Cerebellar nuclear complex (tissue), 1 donor: ENCODE measurements around the gene FAM53A.
"Not testable (repeated sequence)": the region's sequence is repeated elsewhere in the genome, so short reads cannot be mapped to it uniquely, and the experiment has no call there.

Experiments
- DNase-seq, 2 experiments: peaks; one replicate each; lab custom pipeline; 2025; lab: John Stamatoyannopoulos, UW

FAM53A gene

DNA sequence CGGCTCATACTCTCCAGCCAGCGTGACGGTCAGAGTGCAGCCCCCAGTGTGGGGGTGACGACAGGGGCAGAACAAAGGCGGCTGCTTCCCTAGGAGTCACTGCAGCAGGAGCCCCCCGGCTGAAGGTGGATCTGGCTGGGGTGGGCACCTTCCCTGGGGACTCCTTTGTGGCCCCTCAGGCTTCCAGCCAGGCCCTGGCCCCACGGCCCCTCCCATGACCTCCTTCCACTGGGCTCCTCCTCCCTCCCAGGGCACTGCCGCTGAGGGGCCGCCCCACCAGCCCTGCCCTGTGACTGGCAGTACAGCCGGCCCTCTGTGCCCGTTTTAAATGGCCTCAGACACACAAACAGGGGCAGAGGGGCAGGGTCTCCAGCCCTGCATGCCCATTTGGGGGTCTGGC lies 61.9 kb downstream of the FAM53A start:
- no peak for DNase-seq

DNA sequence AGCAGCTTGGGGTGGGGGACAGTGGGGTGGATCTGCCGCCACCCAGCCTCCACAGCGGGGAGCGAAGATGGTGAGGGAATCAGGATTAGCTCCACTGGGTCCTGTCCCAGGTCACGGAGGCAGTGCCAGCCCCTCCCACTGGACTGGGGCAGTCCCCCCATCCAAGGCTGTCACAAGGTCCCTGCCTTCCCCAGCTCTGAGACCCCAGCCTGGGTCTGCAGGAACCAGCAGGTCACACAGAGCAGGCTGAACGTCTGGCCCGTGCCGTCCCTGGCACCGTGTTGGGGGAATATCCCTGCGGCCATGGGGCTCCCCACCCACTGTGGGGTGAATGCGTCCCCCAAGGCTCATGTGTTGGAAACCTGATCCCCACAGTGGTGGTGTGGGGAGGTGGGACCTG lies 62.6 kb downstream of the FAM53A start:
- DNase-seq: no peak

DNA sequence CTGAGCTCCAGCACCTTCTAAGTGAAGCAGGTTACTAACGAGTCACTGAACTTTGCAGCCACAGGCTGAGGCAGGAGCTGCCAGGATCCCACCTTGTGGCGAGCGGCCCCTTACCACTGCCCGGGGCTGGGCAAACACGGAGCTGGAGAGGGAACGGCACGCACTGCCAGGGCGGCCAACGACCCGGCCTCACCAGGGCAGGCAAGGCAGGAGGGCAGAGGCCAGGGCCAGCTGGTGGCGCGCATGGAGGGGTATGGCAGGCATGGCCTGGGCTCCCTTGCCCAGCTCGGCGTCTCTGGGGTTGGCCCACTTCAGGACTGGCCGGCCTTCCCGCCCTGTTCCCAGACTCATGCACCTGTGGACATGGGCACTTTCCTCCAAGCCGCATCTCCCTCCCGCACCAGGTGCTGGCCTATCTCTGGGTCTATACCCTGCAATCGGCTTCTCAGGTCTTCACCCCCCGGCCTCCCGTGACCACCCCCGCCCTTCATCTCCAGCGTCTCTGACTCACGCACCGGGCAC lies 64.9 kb downstream of the FAM53A start:
- no peak for DNase-seq

DNA sequence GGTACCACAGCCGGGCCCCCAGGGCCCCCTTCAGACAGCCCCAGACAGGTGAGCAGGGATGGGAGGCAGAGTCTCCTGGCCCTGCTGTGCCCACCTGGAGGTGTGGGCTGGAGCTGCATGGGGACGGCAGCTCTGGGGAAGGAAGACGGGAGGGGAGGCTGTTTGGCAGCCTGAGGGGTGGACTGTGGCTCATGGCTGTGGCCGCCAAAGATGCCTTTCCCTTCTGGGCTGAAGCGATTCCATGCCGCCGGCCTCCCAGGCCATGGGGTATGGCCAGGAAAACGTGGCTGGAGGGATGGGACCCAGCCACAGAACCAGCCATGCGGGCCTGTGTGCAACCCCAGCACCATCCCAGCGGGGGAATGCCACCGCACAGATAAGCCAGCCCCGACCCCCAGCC lies 65.7 kb downstream of the FAM53A start:
- DNase-seq: no peak

DNA sequence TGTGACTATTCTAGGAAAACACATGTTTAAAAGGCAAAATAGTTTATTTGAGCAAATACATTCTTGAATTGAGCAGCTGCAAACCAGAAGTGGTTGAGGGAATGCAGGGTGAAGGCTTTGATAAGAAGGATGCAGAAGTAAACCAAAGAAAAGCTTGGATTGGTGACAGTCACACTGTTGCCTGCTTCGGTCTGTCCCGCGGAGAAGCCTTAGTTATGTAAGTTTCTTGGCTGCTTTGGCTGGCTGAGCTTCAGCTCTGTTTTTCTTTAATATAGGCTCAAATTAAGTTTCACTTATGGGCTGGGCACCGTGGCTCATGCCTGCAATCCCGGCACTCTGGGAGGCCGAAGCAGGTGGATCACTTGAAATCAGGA lies 67.6 kb downstream of the FAM53A start:
- DNase-seq: no peak

DNA sequence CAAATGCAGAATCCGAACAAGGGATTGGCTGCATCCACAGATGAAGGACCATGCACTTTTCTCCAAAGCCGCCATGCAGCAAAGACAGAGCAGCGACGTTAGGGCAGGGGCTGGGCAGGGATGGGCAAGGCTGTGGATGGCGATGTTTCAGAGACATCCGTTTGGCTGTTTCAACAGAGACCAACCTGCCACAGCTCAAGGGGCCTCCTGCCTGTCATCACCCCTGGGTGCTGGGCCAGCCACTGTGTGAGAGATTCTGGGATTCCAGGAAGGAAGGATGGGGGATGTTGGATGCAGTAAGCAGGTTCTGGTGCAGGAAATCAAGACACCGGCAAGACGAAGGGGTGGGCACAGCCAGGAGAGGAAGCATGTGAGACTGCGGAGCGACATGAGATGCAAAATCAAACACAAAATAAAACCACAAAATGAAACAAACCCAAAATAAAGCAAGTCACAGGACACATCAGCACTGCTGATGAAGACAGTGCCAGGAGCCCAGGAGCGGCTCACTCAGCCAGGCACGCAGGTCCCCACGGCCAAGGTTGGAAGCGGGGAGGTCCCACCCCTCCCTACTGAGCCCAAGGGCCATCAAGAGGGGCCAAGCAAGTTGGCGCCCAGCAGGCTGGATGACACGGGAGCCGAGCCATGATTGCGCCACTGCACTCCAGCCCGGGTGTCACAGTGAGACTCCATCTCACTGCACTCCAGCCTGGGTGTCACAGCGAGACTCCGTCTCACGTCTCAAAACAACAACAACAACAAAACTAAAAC lies 68.1 kb downstream of the FAM53A start:
- DNase-seq: no peak

DNA sequence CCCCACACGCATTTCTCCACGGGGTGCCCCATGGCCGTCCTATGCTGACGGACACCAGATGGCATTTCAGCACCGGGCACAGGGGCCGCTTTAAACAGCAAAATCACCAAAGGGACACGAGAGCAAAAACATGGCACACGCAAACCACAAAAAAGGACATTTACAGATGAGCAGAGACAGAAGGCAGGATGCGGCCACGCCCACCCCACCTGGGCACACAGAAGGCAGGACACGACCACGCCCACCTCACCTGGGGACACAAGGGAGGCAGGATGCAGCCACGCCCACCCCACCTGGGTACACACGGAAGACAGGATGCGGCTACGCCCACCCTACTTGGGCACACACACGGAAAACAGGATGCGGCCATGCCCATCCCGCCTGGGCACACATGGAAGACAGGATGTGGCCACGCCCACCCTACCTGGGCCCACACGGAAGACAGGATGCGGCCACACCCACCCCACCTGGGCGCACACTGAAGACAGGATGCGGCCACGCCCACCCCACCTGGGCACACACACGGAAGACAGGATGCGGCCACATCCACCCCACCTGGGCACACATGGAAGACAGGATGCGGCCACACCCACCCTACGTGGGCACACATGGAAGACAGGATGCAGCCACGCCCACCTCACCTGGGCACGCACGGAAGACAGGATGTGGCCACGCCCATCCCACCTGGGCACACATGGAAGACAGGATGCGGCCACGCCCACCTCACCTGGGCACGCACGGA lies 69.1 kb downstream of the FAM53A start:
- no peak for DNase-seq

DNA sequence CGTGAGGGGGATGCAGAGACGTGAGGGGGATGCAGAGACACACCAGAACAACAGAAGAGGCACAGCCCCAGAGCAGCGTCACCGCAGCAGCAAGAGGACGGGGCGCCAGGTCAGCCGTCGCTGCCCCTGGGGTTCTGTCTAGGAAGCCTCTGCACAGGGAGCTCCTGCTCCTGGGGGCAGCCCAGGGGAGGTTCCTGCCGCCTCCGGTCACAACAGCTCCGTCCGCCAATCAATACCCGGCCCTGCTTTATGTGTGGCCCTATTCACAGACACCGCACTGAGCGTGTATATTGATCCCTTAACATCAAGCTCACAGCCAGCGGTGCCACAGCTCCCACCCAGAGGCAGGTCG lies 69.6 kb downstream of the FAM53A start:
- DNase-seq: no peak

DNA sequence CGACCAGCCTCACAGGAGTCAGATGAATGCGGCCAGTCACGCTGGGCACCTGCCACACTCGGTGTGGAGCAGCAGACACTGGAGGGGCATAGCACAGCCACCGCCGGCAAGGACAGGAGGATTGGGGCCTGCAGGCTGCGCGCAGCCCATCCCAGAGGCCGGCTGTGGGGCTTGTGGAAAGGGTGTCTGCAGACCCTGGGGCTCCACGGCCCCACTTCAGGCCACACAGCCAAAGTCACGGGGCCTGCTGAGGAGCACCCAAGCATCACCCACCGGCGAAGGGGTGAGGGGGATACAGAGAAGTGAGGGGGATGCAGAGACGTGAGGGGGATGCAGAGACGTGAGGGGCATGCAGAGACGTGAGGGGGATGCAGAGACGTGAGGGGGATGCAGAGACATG lies 70.1 kb downstream of the FAM53A start:
- DNase-seq: no peak

DNA sequence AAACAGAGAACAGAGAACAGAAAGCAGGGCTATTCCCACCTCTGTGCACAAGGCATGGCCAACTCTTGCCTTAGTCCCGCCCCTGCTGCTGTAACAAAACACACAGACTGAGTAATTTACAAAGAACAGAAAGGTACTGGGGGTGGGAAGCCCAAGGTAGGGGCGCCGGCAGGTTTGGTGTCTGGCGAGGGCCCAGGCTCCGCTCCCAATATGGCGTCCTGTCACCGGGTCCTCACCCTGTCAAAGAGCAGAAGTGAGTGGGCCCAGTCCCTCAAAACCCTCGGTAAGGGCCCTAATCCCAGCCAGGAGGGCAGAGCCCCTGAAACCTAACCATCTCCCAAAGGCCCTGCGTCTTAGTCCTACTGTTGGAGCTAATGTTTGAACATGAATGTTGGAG lies 71.0 kb downstream of the FAM53A start:
- DNase-seq: no peak

DNA sequence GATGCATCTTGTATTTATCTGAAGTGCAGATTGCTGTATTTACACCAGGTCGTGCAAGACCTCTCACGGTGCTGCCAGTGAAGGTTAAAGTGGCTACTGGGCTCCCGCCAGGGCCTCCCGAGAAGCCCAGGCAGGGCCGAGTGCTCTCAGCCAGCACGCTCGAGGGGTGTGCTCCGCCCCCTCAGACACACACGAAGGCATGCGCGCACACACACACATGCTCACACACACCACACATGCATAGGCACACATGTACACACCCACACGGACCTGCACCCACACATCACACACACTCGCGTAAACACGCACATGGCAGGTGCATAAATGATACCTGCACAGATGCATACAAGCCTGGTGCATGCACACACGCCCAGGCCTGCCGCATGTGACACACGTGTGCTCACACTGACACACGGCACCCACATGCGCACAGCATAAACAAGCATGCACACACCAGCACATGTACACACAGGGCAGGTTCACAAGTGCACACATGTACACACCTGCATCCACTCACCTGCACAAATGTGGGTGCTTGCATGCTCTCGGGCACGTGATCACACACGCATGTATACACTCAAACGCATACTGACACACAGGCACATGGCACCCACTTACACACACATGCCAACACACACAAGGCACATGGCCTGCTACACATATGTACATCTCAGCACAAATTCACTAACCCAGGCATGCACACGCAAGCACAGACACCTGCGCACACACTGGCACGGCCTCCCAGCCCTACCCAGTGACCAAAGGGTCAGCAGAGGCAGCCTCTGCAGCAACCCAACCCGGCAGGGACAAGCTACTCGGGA lies 71.6 kb downstream of the FAM53A start:
- DNase-seq: no peak

DNA sequence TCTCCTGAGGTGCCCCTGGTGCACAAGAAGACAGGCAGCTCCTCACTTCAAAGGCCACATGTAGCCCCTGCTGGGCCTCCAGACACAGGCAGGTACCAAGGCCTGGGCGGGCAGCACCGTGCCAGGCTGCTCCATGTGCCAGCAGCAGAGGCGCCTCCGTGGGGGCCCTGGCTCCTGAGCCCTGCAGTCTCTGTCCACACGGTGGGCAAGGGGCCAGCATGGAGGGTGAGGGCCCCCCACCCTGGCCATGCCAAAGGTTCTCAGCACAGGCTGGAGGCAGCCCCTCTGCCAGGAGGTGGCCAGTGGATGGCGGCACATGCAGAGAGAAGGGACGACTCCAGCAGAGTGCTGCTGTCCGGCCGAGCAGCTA lies 72.6 kb downstream of the FAM53A start:
- DNase-seq: peak in 1 of 2 experiments; percentile 3

DNA sequence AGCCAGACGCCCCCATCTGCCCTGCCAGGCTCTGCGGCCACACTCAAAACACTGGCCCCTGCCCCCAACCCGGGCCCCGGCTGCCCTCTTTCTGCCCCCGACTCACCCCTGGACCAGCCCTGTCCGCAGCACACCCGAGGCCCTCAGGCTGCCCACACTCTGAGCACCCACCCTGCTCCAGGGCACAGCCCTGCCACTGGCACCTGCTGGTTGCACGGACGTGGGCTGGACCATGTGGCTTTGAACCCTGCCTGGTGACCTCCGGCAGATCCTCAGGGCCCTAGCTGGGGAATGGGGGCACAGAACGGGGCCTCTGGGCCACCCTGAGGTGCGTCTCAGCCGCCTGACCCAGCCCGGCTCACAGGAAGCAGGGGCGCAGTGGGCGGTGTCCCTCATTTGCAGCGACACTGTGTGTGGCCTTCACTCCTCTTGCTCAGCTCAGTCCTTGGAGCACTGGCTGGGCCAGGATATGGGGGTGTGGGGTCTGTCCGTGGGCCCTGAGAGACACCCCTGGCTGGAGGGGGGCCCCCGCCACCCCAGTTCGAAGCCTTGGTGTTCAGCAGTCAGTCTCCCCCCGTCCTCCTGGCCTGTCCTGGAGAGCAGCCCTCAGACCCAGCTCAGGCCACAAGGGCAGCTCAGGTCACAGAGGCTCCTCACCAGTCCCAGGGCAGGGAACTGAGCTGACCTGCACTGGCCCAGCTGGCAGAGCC lies 73.2 kb downstream of the FAM53A start:
- DNase-seq: no peak

DNA sequence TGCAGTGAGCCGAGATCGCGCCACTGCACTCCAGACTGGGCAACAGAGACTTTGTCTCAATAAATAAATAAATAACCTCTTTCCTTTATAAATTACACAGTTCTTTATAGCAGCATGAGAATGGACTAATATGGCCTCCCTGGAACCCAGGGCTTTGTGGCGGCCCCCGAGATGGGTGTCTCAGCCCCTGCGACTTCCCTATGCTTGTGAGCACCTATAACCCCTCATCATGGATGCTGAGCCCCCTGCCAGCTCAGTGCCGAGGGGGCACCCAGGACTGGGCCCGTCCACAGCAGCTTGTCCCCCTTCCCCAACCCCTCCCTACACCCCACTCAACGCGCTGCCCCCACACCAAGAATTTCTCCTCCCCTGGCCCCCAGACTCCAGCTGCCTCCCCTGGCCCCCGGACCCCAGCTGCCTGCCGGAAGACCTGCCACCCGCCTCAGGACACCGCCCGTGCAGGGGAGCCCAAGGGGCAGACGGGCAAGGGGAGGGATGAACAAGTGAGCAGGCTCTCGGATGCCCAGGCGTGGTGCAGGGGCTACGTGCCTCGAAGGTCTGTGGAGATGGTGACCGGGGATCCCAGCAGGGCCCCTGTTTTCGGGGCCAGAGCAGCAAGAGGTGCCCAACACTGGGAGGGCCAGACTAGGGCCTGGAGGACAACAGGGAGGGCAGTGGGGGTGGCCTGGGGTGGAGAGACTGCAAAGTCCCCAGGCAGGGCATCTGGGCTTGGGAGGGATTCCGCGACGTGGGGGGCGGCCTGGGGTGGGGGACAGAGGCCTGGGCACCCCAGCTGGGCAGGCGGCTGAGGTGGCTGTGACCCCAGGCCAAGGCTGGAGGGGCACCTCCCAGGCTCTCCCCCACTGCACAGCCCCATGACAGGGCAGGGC lies 74.0 kb downstream of the FAM53A start:
- no peak for DNase-seq

DNA sequence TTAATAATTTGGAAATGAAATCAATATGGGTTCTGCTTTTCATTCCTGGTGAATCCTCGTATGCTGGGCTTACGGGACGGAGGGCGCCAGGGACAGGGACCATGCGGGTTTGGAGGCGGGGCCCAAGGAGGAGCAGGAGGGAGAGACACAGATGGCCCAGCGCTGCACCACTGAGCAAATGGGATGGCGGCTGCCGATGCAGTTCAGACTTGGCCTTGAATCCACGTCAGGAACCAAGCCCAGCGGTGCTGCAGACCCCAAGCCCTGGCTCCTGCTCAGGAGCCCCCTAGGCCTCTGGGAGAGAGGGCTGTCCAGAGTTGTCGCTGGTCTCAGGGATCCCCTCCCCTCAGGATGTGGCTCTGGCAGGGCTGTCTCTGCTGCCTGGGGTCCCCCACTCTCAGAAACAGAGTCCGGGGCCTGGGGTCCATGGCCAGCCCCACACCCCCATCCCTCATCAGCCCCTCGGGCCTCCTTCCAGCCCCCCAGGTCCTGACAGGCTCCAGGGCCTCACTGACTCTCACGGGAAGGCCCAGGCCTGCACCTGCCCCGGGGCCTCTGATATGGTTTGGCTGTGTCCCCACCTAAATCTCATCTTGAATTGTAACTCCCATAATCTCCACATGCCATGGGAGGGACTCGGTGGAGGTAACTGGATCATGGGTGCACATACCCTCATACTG lies 75.2 kb downstream of the FAM53A start:
- peak in 1 of 2 experiments; percentile 29 for DNase-seq

DNA sequence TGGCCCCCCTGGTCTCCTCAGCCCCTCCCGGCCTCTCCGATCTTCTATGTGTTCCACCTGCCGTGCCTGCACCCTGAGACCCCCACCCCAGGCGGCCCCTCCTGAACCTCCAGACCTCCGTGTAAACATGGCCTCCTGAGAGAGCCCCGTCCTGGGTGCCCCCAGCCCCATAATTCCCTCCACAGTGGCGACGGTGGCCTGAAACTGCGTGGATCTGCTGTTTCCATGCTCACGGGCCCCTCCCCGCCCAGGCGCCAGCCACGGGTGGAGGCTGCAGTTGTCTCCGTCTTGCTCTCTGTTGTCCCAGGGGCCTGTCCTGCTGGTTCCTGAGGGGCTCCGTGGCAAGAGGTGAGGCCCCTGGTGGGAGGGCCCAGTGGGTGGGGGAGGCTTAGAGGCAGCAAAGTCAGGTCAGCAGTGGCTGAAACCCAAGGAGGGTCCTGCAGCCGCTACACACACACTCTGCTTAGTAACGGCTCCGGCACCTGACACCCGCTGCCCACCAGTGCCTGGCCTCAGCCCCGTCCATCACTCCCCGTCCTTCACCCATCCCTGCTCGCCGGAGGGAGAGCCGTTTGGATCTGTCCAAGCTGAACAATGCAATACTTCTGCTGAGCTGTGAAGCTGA lies 75.8 kb downstream of the FAM53A start:
- DNase-seq: no peak

DNA sequence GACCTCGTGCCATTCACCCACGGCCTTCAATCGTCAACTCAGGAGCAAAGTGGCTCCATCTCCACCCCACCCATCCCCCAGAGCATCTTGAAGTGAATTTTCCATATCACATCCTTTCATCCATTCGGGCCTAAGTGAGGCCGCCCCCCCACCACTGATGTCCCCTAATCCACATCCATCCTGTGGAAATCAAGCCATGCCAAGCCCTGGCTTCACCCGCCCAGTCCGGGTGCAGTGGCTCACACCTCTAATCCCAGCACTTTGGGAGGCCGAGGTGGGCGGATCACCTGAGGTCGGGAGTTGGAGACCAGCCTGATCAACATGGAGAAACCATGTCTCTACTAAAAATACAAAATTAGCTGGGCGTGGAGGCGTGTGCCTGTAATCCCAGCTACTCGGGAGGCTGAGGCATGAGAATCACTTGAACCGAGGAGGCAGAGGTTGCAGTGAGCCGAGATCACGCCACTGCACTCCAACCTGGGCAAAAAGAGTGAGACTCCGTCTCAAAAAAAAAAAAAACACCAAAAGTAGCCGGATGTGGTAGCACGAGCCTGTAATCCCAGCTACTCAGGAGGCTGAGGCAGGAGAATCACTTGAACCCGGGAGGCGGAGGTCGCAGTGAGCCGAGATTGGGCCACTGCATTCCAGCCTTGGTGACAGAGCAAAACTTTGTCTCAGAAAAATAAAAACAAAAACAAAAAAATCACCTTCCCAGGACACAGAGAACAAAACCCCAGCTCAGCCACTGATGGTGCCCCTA lies 76.5 kb downstream of the FAM53A start:
- DNase-seq: not testable (repeated sequence)

DNA sequence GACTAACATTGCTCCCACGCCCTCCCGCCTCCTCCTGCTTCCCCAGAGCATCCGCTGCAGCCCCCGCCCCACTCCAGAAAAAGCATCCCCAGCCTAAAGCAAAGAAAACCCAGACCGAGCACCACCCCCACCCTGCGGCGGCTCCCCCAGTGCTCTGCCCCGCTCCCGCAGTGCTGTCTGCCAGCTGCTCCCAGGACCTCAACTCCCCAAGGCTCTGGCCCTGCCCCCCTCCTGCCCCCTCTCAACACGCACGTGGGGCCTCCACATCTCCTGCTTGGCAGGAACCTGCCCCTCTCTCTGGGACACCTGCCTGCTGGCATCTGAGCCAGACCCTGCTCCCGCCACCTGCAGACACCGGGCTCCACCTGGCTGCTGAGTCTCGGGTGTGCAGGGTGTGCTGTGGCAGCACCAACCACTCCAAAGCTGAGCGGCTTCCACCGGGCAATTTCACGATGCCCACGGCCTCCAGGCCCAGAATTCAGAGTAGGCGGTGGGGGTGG lies 79.4 kb downstream of the FAM53A start:
- DNase-seq: peak in 1 of 2 experiments; percentile 49

DNA sequence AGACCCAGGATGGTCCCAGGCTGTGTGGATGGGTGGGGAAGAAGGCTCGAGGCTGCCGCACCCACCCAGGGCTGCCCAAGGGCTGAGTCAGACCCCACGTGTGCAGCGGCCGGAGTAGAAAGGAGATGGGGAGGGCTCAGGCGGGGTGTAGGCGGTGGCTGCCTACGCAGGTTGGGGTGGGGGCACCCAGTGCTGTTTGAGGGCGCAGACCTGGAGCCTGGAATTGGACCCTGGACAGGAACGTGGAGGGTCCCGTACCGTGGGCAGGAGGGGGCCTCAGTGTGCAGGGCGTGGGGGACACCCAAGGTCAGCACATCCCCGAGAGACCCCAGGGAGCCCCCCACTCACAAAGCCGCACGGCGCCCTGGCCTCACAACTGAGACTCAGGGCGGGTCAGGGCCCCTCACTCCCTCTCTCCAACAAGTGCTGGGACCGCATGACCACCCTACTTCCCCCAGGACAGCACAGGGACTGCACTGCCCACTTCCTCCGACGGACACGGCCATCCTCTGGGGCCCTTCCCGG lies 79.9 kb downstream of the FAM53A start:
- DNase-seq: no peak
